Measurements from ENCODE around the gene CHMP2A. TPM values are rescaled to one million over a fixed set of nuclear protein-coding genes. Genes with fewer than 3 reads are reported as not detected.

CHMP2A gene
- total and polyA plus RNA-seq, 2 experiments from 2014 or later, result 88.4 to 196 TPM

GRCh38 chr19:58513694-58514563 lies 41.0 kb downstream of the CHMP2A start:
- peak overlapping the region; percentile 83 for H3K4me2 ChIP-seq
- H3K79me2 ChIP-seq, result peaks cover 48% of the 10 kb centered on the region
- H3K36me3 ChIP-seq (replicated peaks; ENCODE audit: insufficient read depth, low read depth), result no peaks in the 10 kb centered on the region
- peaks cover 24% of the 10 kb centered on the region for H3K4me1 ChIP-seq (ENCODE audit: insufficient read depth)
- 30% methylated on average over 53 of the region's 66 CpGs for WGBS (ENCODE audit: low lambda C conversion rate, missing lambda C conversion rate)
- peak overlapping the region; percentile 82 for H3K27ac ChIP-seq
- peak; percentile 87 for TF ChIP-seq CTCF (IDR thresholded peaks at IDR 0.05; ENCODE audit: poor library complexity)
- TF ChIP-seq EZH2 (IDR thresholded peaks at IDR 0.05; ENCODE audit: borderline replicate concordance), result no peak
- H2AFZ ChIP-seq, result no peak overlapping the region
- H3K27me3 ChIP-seq, result no peaks in the 10 kb centered on the region
- DNase-seq (ENCODE audit: low spot score), result peak; percentile 96
- peaks cover 5% of the 10 kb centered on the region for H4K20me1 ChIP-seq (ENCODE audit: insufficient read depth, poor library complexity, severe bottlenecking)
- no peak overlapping the region for H3K4me3 ChIP-seq
- H3K9me3 ChIP-seq (ENCODE audit: low read depth), result no peaks in the 10 kb centered on the region
- H3K9me2 ChIP-seq (replicated peaks; ENCODE audit: insufficient read depth), result no peaks in the 10 kb centered on the region

- TF ChIP-seq EZH2 (IDR thresholded peaks at IDR 0.05; ENCODE audit: borderline replicate concordance) (no peak), EZH2phosphoT487 (IDR thresholded peaks at IDR 0.05; ENCODE audit: low read depth, severe bottlenecking, unreplicated experiment) (no peak), CTCF (IDR thresholded peaks at IDR 0.05; ENCODE audit: poor library complexity) (no peak)
- Histone ChIP-seq H3K27me3 (no peaks in the 10 kb centered on the region), H3K4me1 (ENCODE audit: insufficient read depth) (peaks cover 20% of the 10 kb centered on the region), H3K9me2 (replicated peaks; ENCODE audit: insufficient read depth) (no peaks in the 10 kb centered on the region), H3K4me2 (peak overlapping the region; percentile 83), H3K36me3 (replicated peaks; ENCODE audit: insufficient read depth, low read depth) (no peaks in the 10 kb centered on the region), H3K4me3 (no peak overlapping the region), H4K20me1 (ENCODE audit: insufficient read depth, poor library complexity, severe bottlenecking) (peaks cover 3% of the 10 kb centered on the region), H2AFZ (no peak overlapping the region), H3K9me3 (ENCODE audit: low read depth) (no peaks in the 10 kb centered on the region), H3K79me2 (peaks cover 42% of the 10 kb centered on the region), H3K27ac (peak overlapping the region; percentile 82)
- WGBS (ENCODE audit: low lambda C conversion rate, missing lambda C conversion rate), result 91% methylated on average over 10 of the region's 10 CpGs
- no peak for DNase-seq (ENCODE audit: low spot score)
These were observed 41.7 kb downstream of the CHMP2A start for GRCh38 chr19:58513213-58513693.

- Histone ChIP-seq H4K20me1 (ENCODE audit: insufficient read depth, poor library complexity, severe bottlenecking) (no peaks in the 10 kb centered on the region), H3K9me3 (ENCODE audit: low read depth) (no peaks in the 10 kb centered on the region), H3K79me2 (peaks cover 25% of the 10 kb centered on the region), H3K27ac (peak within 1 kb of the TSS; percentile 62), H3K36me3 (replicated peaks; ENCODE audit: insufficient read depth, low read depth) (no peaks in the 10 kb centered on the region), H3K4me2 (no peak within 1 kb of the TSS), H3K9me2 (replicated peaks; ENCODE audit: insufficient read depth) (no peaks in the 10 kb centered on the region), H3K4me3 (no peak within 1 kb of the TSS), H3K4me1 (ENCODE audit: insufficient read depth) (peaks cover 13% of the 10 kb centered on the region), H3K27me3 (no peaks in the 10 kb centered on the region), H2AFZ (no peak within 1 kb of the TSS)
- 95% methylated on average over 25 of the region's 25 CpGs for whole genome bisulfite sequencing (ENCODE audit: low lambda C conversion rate, missing lambda C conversion rate)
- TF ChIP-seq EZH2 (IDR thresholded peaks at IDR 0.05; ENCODE audit: borderline replicate concordance) (no peak), CTCF (IDR thresholded peaks at IDR 0.05; ENCODE audit: poor library complexity) (no peak), EZH2phosphoT487 (IDR thresholded peaks at IDR 0.05; ENCODE audit: low read depth, severe bottlenecking, unreplicated experiment) (no peak)
- peak; percentile 59 for DNase-seq (ENCODE audit: low spot score)
These were observed 43.3 kb downstream of the CHMP2A start, which contains the start of gene SLC27A5 for GRCh38 chr19:58511353-58512208. Gene SLC27A5, minus strand, starts transcription at chr19:58511992. Its CDS starts 37 bp downstream, at chr19:58511955.

All from hepatocyte (in vitro differentiated cells).